ENCODE results near the gene NR1D2. TPM values are rescaled to one million over a fixed set of nuclear protein-coding genes. Genes with fewer than 3 reads are reported as not detected.

NR1D2 gene
- total and polyA plus RNA-seq, 2 donors (not counting 1 experiment from before 2014, with no cell fraction given): 9.9 to 58.2 TPM

GRCh38 chr3:23981136-23981535 lies 36.0 kb downstream of the NR1D2 start:
- Histone ChIP-seq H3K4me3 (ENCODE audit: control extremely low read depth in 1 of 5, extremely low read depth in 1 of 5, insufficient read depth in 1 of 5, low read depth in 2 of 5, low read length in 4 of 5) (no peak overlapping the region), H3K4me2 (replicated peaks; ENCODE audit: low read depth, low read length, poor library complexity, severe bottlenecking) (no peak overlapping the region), H2AFZ (ENCODE audit: insufficient read depth, low read depth, low read length, poor library complexity, severe bottlenecking) (no peak overlapping the region), H3K36me3 (replicated peaks in 1 of 2; ENCODE audit: control extremely low read depth in 1 of 2, control insufficient read depth in 1 of 2, extremely low read depth in 1 of 2, insufficient read depth in 2 of 2, low read length in 1 of 2) (peaks cover 0 to 8% of the 10 kb centered on the region in 2 experiments), H4K20me1 (ENCODE audit: control insufficient read depth, insufficient read depth, low read length, poor library complexity, severe bottlenecking) (peaks cover 5% of the 10 kb centered on the region), H3K9ac (ENCODE audit: low read length) (no peak overlapping the region), H3K27ac (ENCODE audit: low read length in 2 of 2) (no peak overlapping the region), H3K79me2 (ENCODE audit: control insufficient read depth, insufficient read depth, low read length) (no peaks in the 10 kb centered on the region), H3K9me3 (ENCODE audit: control extremely low read depth in 1 of 3, control insufficient read depth in 2 of 3, insufficient read depth in 1 of 3, low read length in 2 of 3) (peaks cover 0 to 5% (median 0%) of the 10 kb centered on the region in 3 donors), H3K4me1 (ENCODE audit: control insufficient read depth in 2 of 2, insufficient read depth in 2 of 2, low read length in 2 of 2) (peaks cover 0 to 1% of the 10 kb centered on the region in 2 donors), H3K27me3 (replicated peaks in 1 of 4; ENCODE audit: control extremely low read depth in 1 of 4, control insufficient read depth in 3 of 4, insufficient read depth in 4 of 4, low read length in 3 of 4) (no peaks in the 10 kb centered on the region)
- no peak for ATAC-seq (ENCODE audit: low read depth)
- intact Hi-C loops (cut with micrococcal nuclease): no loop called here
- ChIA-PET POLR2A (no interaction called here), CTCF (no interaction called here)
- no peak for TF ChIP-seq EZH2 (IDR thresholded peaks at IDR 0.05; ENCODE audit: borderline replicate concordance, insufficient read depth, low read depth, low read length, poor library complexity, severe bottlenecking)
- TF ChIP-seq, protein P1, sequence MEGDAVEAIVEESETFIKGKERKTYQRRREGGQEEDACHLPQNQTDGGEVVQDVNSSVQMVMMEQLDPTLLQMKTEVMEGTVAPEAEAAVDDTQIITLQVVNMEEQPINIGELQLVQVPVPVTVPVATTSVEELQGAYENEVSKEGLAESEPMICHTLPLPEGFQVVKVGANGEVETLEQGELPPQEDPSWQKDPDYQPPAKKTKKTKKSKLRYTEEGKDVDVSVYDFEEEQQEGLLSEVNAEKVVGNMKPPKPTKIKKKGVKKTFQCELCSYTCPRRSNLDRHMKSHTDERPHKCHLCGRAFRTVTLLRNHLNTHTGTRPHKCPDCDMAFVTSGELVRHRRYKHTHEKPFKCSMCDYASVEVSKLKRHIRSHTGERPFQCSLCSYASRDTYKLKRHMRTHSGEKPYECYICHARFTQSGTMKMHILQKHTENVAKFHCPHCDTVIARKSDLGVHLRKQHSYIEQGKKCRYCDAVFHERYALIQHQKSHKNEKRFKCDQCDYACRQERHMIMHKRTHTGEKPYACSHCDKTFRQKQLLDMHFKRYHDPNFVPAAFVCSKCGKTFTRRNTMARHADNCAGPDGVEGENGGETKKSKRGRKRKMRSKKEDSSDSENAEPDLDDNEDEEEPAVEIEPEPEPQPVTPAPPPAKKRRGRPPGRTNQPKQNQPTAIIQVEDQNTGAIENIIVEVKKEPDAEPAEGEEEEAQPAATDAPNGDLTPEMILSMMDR (IDR thresholded peaks at IDR 0.05): no peak
- WGBS (ENCODE audit: insufficient coverage): 97% methylated on average over 7 of the region's 7 CpGs
- H3K27ac Mint-ChIP-seq: no peak overlapping the region
- peaks cover 4% of the 10 kb centered on the region for H3K4me1 Mint-ChIP-seq
- H3K9me3 Mint-ChIP-seq (ENCODE audit: insufficient read depth): peaks cover 4% of the 10 kb centered on the region
- H3K27me3 Mint-ChIP-seq: no peaks in the 10 kb centered on the region
- no peak overlapping the region for H3K4me3 Mint-ChIP-seq
- no peak for DNase-seq

GRCh38 chr3:23981955-23982354 lies 36.9 kb downstream of the NR1D2 start:
- Mint-ChIP-seq H3K27ac (no peak overlapping the region), H3K9me3 (ENCODE audit: insufficient read depth) (no peaks in the 10 kb centered on the region), H3K4me1 (peaks cover 7% of the 10 kb centered on the region), H3K27me3 (no peaks in the 10 kb centered on the region), H3K4me3 (no peak overlapping the region)
- Histone ChIP-seq H3K36me3 (replicated peaks in 1 of 2; ENCODE audit: control extremely low read depth in 1 of 2, control insufficient read depth in 1 of 2, extremely low read depth in 1 of 2, insufficient read depth in 2 of 2, low read length in 1 of 2) (peaks cover 0 to 8% of the 10 kb centered on the region in 2 experiments), H2AFZ (ENCODE audit: insufficient read depth, low read depth, low read length, poor library complexity, severe bottlenecking) (no peak overlapping the region), H3K4me1 (ENCODE audit: control insufficient read depth in 2 of 2, insufficient read depth in 2 of 2, low read length in 2 of 2) (peaks cover 0 to 2% of the 10 kb centered on the region in 2 donors), H3K9me3 (ENCODE audit: control extremely low read depth in 1 of 3, control insufficient read depth in 2 of 3, insufficient read depth in 1 of 3, low read length in 2 of 3) (peaks cover 0 to 10% (median 0%) of the 10 kb centered on the region in 3 donors), H4K20me1 (ENCODE audit: control insufficient read depth, insufficient read depth, low read length, poor library complexity, severe bottlenecking) (no peaks in the 10 kb centered on the region), H3K4me3 (ENCODE audit: control extremely low read depth in 1 of 5, extremely low read depth in 1 of 5, insufficient read depth in 1 of 5, low read depth in 2 of 5, low read length in 4 of 5) (no peak overlapping the region), H3K9ac (ENCODE audit: low read length) (no peak overlapping the region), H3K27ac (ENCODE audit: low read length in 2 of 2) (no peak overlapping the region), H3K79me2 (ENCODE audit: control insufficient read depth, insufficient read depth, low read length) (no peaks in the 10 kb centered on the region), H3K27me3 (replicated peaks in 1 of 4; ENCODE audit: control extremely low read depth in 1 of 4, control insufficient read depth in 3 of 4, insufficient read depth in 4 of 4, low read length in 3 of 4) (no peaks in the 10 kb centered on the region), H3K4me2 (replicated peaks; ENCODE audit: low read depth, low read length, poor library complexity, severe bottlenecking) (no peak overlapping the region)
- intact Hi-C loops (cut with micrococcal nuclease): no loop called here
- POLR2A ChIA-PET: no interaction called here
- ATAC-seq (ENCODE audit: low read depth) (no peak), DNase-seq (no peak)
- no peak for TF ChIP-seq EZH2 (IDR thresholded peaks at IDR 0.05; ENCODE audit: borderline replicate concordance, insufficient read depth, low read depth, low read length, poor library complexity, severe bottlenecking)
- TF ChIP-seq, protein P1 (IDR thresholded peaks at IDR 0.05): no peak
- 85% methylated on average over 5 of the region's 5 CpGs for WGBS (ENCODE audit: insufficient coverage)
- CTCF ChIA-PET: no interaction called here
